NB4 (cell line): Measurements from ENCODE around the gene GUCY2C.
A peak's percentile ranks its signal among the peaks of the same experiment; 100 is the strongest.

Source experiments
- DNase-seq: peaks from one replicate; pipeline ENCODE4 v3.0.0; 2010; ENCODE audit warnings: low read depth
- H3K4me3 ChIP-seq: one replicate; pipeline ENCODE4 v1.5.1; 2011; ENCODE audit warnings: mild to moderate bottlenecking, low read depth, low read length, moderate library complexity
- CTCF ChIP-seq: IDR thresholded peaks from one replicate; pipeline ENCODE4 v1.5.1; 2012; ENCODE audit warnings: low read depth, low read length
- MAX ChIP-seq: IDR thresholded peaks from 2 replicates; pipeline ENCODE4 v1.6.1; 2011; ENCODE audit warnings: low read depth, low read length
- MYC ChIP-seq: IDR thresholded peaks from 2 replicates; pipeline ENCODE4 v1.6.1; 2011; ENCODE audit warnings: low read depth, low read length
- POLR2A ChIP-seq: IDR thresholded peaks from 2 replicates; pipeline ENCODE4 v1.6.1; 2011; ENCODE audit warnings: mild to moderate bottlenecking; ENCODE audit not compliant: insufficient read length; ENCODE audit errors: extremely low read depth

Gene GUCY2C

GRCh38 chr12:14665354-14666348, 30.7 kb downstream of the GUCY2C start:
- no peak for TF ChIP-seq MAX
- TF ChIP-seq MYC, result no peak
- no peak for TF ChIP-seq POLR2A
- no peak for TF ChIP-seq CTCF
- H3K4me3 ChIP-seq, result no peak overlapping the region
- DNase-seq, result peak; percentile 4

GRCh38 chr12:14664434-14665023, 31.9 kb downstream of the GUCY2C start:
- no peak overlapping the region for H3K4me3 ChIP-seq
- DNase-seq, result peak; percentile 50
- no peak for TF ChIP-seq MAX
- TF ChIP-seq CTCF, result peak; percentile 43
- TF ChIP-seq MYC, result no peak
- no peak for TF ChIP-seq POLR2A

DNA sequence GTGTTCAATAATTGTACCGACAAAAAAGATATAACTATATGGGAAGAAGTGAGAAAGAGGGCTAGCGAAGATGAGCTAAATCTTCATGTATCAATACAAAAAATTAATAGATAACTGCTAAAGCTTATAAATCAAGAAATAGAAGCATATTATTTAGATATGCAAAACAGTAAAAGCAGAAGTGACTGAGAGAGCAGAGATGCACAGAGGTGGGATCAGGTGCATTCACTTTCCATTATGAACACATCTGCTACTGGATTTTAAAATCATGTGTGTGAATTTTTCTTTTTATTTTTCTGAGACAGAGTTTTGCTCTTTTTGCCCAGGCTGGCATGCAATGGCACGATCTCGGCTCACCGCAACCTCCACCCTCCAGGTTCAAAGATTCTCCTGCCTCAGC, 33.4 kb downstream of the GUCY2C start:
- no peak for DNase-seq
- TF ChIP-seq MYC (no peak), POLR2A (no peak), MAX (no peak), CTCF (no peak)
- no peak overlapping the region for H3K4me3 ChIP-seq

GRCh38 chr12:14656846-14657245, 39.6 kb downstream of the GUCY2C start:
- DNase-seq, result no peak
- no peak for TF ChIP-seq MAX
- TF ChIP-seq POLR2A, result no peak
- TF ChIP-seq MYC, result no peak
- TF ChIP-seq CTCF, result no peak
- no peak overlapping the region for H3K4me3 ChIP-seq

DNA sequence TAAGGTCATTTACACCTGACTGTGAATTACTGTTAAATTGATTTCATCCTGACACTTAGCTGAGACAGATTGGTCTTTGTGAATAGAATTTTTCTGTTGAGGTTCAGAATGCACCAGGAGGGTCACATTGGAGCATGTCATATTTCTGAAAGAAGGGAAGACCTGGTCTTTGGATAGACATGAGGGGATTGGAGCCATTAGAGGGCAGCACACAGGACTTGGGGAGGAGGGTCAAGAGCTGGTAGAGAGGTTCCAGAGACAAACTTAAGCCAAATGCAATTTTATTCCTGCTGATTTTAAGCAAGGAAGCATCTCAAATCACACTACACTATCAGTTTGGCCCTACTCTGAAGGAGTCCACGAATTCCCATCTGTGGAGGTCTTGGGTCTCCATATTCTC, 41.1 kb downstream of the GUCY2C start:
- no peak overlapping the region for H3K4me3 ChIP-seq
- no peak for DNase-seq
- TF ChIP-seq CTCF, result no peak
- no peak for TF ChIP-seq MAX
- TF ChIP-seq POLR2A, result no peak
- TF ChIP-seq MYC, result no peak
